Stimulated activated memory B cell treated with anti-CD40 and anti-IgM and Interleukin-4, amounts not matched to agents 10 μg/mL and 1 μg/mL and 100 μg/mL, for 72 hours (primary cell): ENCODE results near the gene PP2D1.
A peak's percentile ranks its signal among the peaks of the same experiment; 100 is the strongest.
"Not testable (repeated sequence)": the region's sequence is repeated elsewhere in the genome, so short reads cannot be mapped to it uniquely, and the experiment has no call there.

Experiments
- ATAC-seq: fragments of 150-1000 bp; cut with Tn5 transposase; 2 replicates; pipeline ENCODE4 v1.10.0; 2021
- H3K27ac Mint-ChIP-seq: one replicate; pipeline ENCODE4 v1.8.0; 2022; ENCODE audit warnings: mild to moderate bottlenecking, mixed read lengths
- H3K27me3 Mint-ChIP-seq: one replicate; pipeline ENCODE4 v1.8.0; 2022; ENCODE audit warnings: mixed read lengths
- H3K36me3 Mint-ChIP-seq: one replicate; pipeline ENCODE4 v1.8.0; 2022; ENCODE audit warnings: mixed read lengths
- H3K4me1 Mint-ChIP-seq: one replicate; pipeline ENCODE4 v1.8.0; 2022; ENCODE audit warnings: mixed read lengths
- H3K4me3 Mint-ChIP-seq: one replicate; pipeline ENCODE4 v1.8.0; 2022; ENCODE audit warnings: mild to moderate bottlenecking, moderate library complexity, mixed read lengths
- H3K9me3 Mint-ChIP-seq: one replicate; pipeline ENCODE4 v1.8.0; 2022; ENCODE audit warnings: mixed read lengths

The PP2D1 gene

DNA sequence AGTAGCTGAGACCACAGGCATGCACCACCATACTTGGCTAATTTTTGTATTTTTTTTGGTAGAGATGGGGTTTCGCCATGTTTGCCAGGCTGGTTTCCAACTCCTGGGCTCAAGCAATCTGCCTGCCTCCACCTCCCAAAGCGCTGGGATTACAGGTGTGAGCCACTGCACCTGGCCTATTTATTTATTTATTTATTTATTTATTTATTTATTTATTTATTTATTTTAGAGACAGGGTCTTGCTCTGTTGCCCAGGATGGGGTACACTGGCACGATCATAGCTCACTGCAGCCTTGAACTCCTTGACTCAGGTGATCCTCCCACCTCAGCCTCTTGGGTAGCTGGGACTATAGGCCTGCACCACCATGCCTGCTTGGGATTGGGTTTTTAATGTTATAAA is 33.1 kb upstream of the PP2D1 start:
- not testable (repeated sequence) for ATAC-seq, H3K27ac Mint-ChIP-seq, H3K4me3 Mint-ChIP-seq, H3K9me3 Mint-ChIP-seq, H3K36me3 Mint-ChIP-seq, H3K27me3 Mint-ChIP-seq
- peaks cover 74% of the 10 kb centered on the region for H3K4me1 Mint-ChIP-seq

DNA sequence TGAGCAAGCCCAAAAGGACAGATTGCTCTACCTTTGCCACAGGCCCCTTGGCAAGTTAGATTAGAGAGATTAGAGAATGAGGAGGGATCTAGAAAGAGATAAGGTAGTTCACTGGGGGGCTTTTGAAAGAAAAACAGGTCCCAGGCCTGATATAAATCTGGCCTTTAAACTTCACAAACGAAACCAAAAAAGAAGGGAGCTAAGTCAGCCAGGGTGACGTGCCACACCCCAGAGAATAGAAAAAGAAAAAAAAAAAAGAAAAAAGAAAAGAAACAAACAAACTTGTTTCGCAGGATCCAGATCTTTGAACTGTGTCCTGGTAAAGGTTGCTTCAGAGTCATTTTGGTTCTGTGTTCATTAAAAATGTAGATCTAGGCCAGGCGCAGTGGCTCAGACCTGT is 31.8 kb upstream of the PP2D1 start:
- no peaks in the 10 kb centered on the region for H3K27me3 Mint-ChIP-seq
- no peaks in the 10 kb centered on the region for H3K9me3 Mint-ChIP-seq
- H3K36me3 Mint-ChIP-seq, result no peaks in the 10 kb centered on the region
- ATAC-seq, result no peak
- peak overlapping the region; percentile 69 for H3K4me3 Mint-ChIP-seq
- H3K27ac Mint-ChIP-seq, result peak overlapping the region; percentile 93
- peaks cover 64% of the 10 kb centered on the region for H3K4me1 Mint-ChIP-seq

DNA sequence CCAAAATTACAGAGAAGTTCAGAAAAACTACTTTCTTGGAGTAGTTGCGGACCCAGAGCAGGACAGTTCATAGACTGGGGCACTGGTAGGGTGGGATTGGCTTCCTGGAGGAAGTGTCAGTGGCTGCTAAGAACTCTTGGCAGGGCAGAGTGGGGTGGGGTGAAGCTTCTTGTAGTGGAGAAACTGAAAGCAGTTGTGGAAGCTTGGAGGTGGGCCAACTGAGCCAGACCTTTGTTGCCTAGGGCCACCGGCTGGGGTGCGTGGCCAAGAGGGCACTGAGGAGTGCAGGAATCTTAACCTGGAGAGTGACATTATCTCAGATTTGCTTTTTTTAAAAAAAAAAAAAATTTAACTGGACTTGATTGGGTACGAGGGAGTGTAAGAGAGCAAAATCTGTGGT is 31.3 kb upstream of the PP2D1 start:
- Mint-ChIP-seq H3K4me1 (peaks cover 64% of the 10 kb centered on the region), H3K4me3 (peak overlapping the region; percentile 69), H3K27me3 (no peaks in the 10 kb centered on the region), H3K36me3 (no peaks in the 10 kb centered on the region), H3K27ac (peak overlapping the region; percentile 93), H3K9me3 (no peaks in the 10 kb centered on the region)
- no peak for ATAC-seq

DNA sequence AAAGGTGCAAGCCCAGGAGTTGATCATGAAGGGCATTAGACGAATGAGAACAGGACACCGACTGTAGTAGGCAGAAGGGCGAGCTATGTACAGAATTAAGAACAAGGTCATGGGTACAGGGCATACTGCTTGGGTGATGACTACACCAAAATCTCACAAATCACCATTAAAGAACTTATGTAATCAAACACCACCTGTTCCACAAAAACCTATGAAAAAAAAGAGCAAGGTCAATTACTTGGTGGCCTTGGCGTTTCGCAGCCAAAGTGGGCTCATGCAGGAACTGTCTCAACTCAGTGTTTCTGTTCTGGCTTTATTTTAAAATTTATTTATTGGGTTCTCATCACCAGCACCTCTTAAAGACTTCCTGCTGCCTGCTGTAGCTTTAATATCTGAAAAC is 30.3 kb upstream of the PP2D1 start:
- no peak for ATAC-seq
- Mint-ChIP-seq H3K4me1 (peaks cover 60% of the 10 kb centered on the region), H3K27ac (peak overlapping the region; percentile 93), H3K27me3 (no peaks in the 10 kb centered on the region), H3K36me3 (no peaks in the 10 kb centered on the region), H3K9me3 (no peaks in the 10 kb centered on the region), H3K4me3 (peak overlapping the region; percentile 21)

- no peaks in the 10 kb centered on the region for H3K36me3 Mint-ChIP-seq
- no peaks in the 10 kb centered on the region for H3K27me3 Mint-ChIP-seq
- peak overlapping the region; percentile 96 for H3K4me3 Mint-ChIP-seq
- peak; percentile 61 for ATAC-seq
- H3K4me1 Mint-ChIP-seq, result peaks cover 54% of the 10 kb centered on the region
- peak overlapping the region; percentile 93 for H3K27ac Mint-ChIP-seq
- H3K9me3 Mint-ChIP-seq, result no peaks in the 10 kb centered on the region
These were observed 29.2 kb upstream of the PP2D1 start for GRCh38 chr3:20041197-20041780.

- no peaks in the 10 kb centered on the region for H3K36me3 Mint-ChIP-seq
- H3K27ac Mint-ChIP-seq, result peak overlapping the region; percentile 93
- ATAC-seq, result peak; percentile 63
- H3K4me1 Mint-ChIP-seq, result peaks cover 54% of the 10 kb centered on the region
- H3K4me3 Mint-ChIP-seq, result peak overlapping the region; percentile 96
- no peaks in the 10 kb centered on the region for H3K9me3 Mint-ChIP-seq
- no peaks in the 10 kb centered on the region for H3K27me3 Mint-ChIP-seq
These were observed 28.6 kb upstream of the PP2D1 start for GRCh38 chr3:20040548-20041196.

- Mint-ChIP-seq H3K4me1 (peaks cover 54% of the 10 kb centered on the region), H3K27me3 (no peaks in the 10 kb centered on the region), H3K36me3 (no peaks in the 10 kb centered on the region), H3K9me3 (no peaks in the 10 kb centered on the region), H3K27ac (peak within 1 kb of the TSS; percentile 93), H3K4me3 (peak within 1 kb of the TSS; percentile 96)
- peak; percentile 89 for ATAC-seq
These were observed 27.9 kb upstream of the PP2D1 start, which contains the start of gene KAT2B for GRCh38 chr3:20039765-20040547. Gene KAT2B (plus strand): TSS chr3:20040446. CDS start chr3:20040478, 32 bp downstream.

DNA sequence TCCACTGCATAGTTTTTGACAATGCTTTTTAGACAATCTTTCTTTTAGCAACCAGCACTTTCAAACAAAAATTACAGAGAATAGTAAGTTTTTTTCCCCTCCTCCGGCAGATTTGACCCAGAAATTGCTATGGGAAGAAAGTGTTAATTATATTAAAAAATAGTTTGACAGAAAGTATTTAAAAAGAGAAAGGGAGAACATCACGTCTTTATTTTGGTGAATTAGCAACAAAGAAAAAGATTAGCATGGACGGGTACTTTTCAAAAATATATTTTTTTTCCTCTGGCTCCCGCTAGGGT is 27.4 kb upstream of the PP2D1 start:
- no peaks in the 10 kb centered on the region for H3K27me3 Mint-ChIP-seq
- H3K27ac Mint-ChIP-seq, result peak overlapping the region; percentile 93
- no peak for ATAC-seq
- H3K36me3 Mint-ChIP-seq, result no peaks in the 10 kb centered on the region
- H3K9me3 Mint-ChIP-seq, result no peaks in the 10 kb centered on the region
- H3K4me3 Mint-ChIP-seq, result peak overlapping the region; percentile 87
- peaks cover 50% of the 10 kb centered on the region for H3K4me1 Mint-ChIP-seq

DNA sequence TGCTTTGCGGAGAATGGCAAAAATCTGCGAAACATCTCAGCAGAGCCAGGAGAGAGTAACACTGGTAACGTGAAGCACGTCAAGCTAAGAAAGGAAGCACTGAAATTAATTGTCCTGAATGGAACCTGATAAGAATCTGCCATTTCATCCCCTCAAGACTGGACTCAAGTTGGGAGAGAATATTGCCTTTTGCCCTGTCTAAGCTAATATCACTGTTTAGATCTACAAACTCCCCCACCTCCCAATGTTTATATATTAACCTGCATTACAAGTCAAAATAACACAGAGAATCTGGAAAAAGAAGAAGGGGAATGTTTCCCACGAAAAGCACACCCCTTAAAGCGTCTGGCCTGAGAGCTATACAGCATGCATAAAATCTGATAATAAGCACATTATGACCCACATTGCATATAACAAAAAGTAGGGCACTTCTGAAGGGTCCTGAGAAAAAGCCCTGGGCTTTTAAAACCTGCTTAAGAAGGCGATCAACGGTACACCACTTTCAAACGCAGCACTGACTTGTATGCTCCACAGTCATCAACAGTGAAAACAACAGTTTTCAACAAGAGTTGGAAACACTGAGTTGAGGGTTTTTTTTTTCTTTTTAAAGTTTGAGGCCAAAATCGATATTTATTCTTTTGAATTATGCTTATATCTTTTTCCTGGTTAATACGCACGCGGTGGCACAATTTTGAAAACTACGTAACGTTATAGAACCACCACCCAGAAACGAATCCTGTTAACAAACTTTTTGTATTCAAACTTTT is 26.8 kb upstream of the PP2D1 start:
- H3K4me3 Mint-ChIP-seq, result peak overlapping the region; percentile 87
- H3K27me3 Mint-ChIP-seq, result no peaks in the 10 kb centered on the region

GRCh38 chr3:20037255-20037996 is 25.4 kb upstream of the PP2D1 start:
- Mint-ChIP-seq H3K4me3 (no peak overlapping the region), H3K4me1 (peaks cover 30% of the 10 kb centered on the region), H3K27ac (no peak overlapping the region), H3K27me3 (no peaks in the 10 kb centered on the region), H3K36me3 (no peaks in the 10 kb centered on the region), H3K9me3 (no peaks in the 10 kb centered on the region)
- ATAC-seq, result no peak

More for the DNA sequence above, 26.8 kb upstream of the PP2D1 start:
- H3K4me1 Mint-ChIP-seq, result peaks cover 44% of the 10 kb centered on the region
- no peaks in the 10 kb centered on the region for H3K9me3 Mint-ChIP-seq
- no peak for ATAC-seq
- peak overlapping the region; percentile 93 for H3K27ac Mint-ChIP-seq
- no peaks in the 10 kb centered on the region for H3K36me3 Mint-ChIP-seq

GRCh38 chr3:20035019-20035418 is 23.0 kb upstream of the PP2D1 start:
- no peaks in the 10 kb centered on the region for H3K9me3 Mint-ChIP-seq
- no peak overlapping the region for H3K4me3 Mint-ChIP-seq
- H3K4me1 Mint-ChIP-seq, result peaks cover 13% of the 10 kb centered on the region
- no peak overlapping the region for H3K27ac Mint-ChIP-seq
- no peaks in the 10 kb centered on the region for H3K27me3 Mint-ChIP-seq
- no peak for ATAC-seq
- H3K36me3 Mint-ChIP-seq, result no peaks in the 10 kb centered on the region

GRCh38 chr3:20031939-20032338 is 19.9 kb upstream of the PP2D1 start:
- H3K9me3 Mint-ChIP-seq, H3K27me3 Mint-ChIP-seq, H3K27ac Mint-ChIP-seq, ATAC-seq, H3K4me1 Mint-ChIP-seq, H3K36me3 Mint-ChIP-seq, H3K4me3 Mint-ChIP-seq: not testable (repeated sequence)

- Mint-ChIP-seq H3K27ac (no peak overlapping the region), H3K4me3 (no peak overlapping the region), H3K4me1 (peaks cover 7% of the 10 kb centered on the region), H3K36me3 (no peaks in the 10 kb centered on the region), H3K27me3 (no peaks in the 10 kb centered on the region), H3K9me3 (no peaks in the 10 kb centered on the region)
- no peak for ATAC-seq
These were observed 16.9 kb upstream of the PP2D1 start for GRCh38 chr3:20028905-20029331.

DNA sequence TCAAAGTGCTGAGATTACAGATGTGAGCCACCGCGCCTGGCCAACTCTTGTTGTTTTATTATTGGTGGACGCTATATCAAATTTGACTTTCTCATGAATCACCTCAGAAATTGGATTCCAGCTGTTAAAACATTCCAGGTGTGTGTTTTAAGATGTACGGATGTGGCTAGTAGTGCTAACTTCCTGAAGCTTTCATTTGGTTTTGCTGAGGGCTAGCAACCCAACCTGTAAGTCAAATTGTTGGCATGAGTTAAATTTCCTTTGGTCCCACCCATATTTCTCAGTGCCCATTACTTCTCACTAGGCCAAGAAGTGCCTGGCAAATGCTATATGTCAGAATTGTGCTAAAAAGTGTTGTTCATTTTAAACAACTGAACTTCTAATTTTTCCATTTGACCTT is 15.1 kb upstream of the PP2D1 start:
- Mint-ChIP-seq H3K9me3 (no peaks in the 10 kb centered on the region), H3K4me3 (no peak overlapping the region), H3K27ac (no peak overlapping the region), H3K36me3 (no peaks in the 10 kb centered on the region), H3K27me3 (no peaks in the 10 kb centered on the region), H3K4me1 (peaks cover 14% of the 10 kb centered on the region)
- no peak for ATAC-seq
